Liver (tissue), 3 donors: ENCODE data around the gene TRIM14.

Experiments used
- GABPA ChIP-seq, 2 donors: IDR thresholded peaks in 1 of 2; conservative IDR thresholded peaks in 1 of 2; 2 replicates each; pipeline ENCODE4 v1.6.1; 2016; ENCODE audit warnings: antibody characterized with exemption in 2 of 2, mild to moderate bottlenecking in 1 of 2, moderate library complexity in 1 of 2
- JUND ChIP-seq, 2 donors: IDR thresholded peaks; 2 replicates each; pipeline ENCODE4 v1.6.1; 2016; ENCODE audit warnings: antibody characterized with exemption in 2 of 2
- RAD21 ChIP-seq, 2 donors: IDR thresholded peaks; 2 replicates each; pipeline ENCODE4 v1.6.1; 2016; ENCODE audit warnings: antibody characterized with exemption in 2 of 2, mild to moderate bottlenecking in 2 of 2
- SP1 ChIP-seq: IDR thresholded peaks from 2 replicates; pipeline ENCODE4 v1.6.1; 2018; ENCODE audit warnings: antibody characterized with exemption, mild to moderate bottlenecking
- YY1 ChIP-seq: IDR thresholded peaks from 2 replicates; pipeline ENCODE4 v1.6.1; 2016; ENCODE audit warnings: antibody characterized with exemption, mild to moderate bottlenecking
- TF ChIP-seq, protein P1 (sequence below): IDR thresholded peaks from 2 replicates; pipeline ENCODE4 v1.6.1; 2016; ENCODE audit warnings: antibody characterized with exemption
- TF ChIP-seq, protein P2 (sequence below): IDR thresholded peaks from 2 replicates; pipeline ENCODE4 v1.6.1; 2016; ENCODE audit warnings: antibody characterized with exemption
- TF ChIP-seq, protein P3 (sequence below): fragments of 150-350 bp; IDR thresholded peaks from 2 replicates; pipeline ENCODE4 v1.5.1; 2017; ENCODE audit warnings: improper control_type of control experiment, low read depth, low read length; ENCODE audit not compliant: missing input control
- TF ChIP-seq, protein P4 (sequence below): IDR thresholded peaks from 2 replicates; pipeline ENCODE4 v1.6.1; 2016; ENCODE audit warnings: antibody characterized with exemption, mild to moderate bottlenecking
- TF ChIP-seq, protein P5 (sequence below): IDR thresholded peaks from 2 replicates; pipeline ENCODE4 v1.6.1; 2016; ENCODE audit warnings: antibody characterized with exemption
- donor health status: healthy.
- donor health status: healthy.

DNA sequence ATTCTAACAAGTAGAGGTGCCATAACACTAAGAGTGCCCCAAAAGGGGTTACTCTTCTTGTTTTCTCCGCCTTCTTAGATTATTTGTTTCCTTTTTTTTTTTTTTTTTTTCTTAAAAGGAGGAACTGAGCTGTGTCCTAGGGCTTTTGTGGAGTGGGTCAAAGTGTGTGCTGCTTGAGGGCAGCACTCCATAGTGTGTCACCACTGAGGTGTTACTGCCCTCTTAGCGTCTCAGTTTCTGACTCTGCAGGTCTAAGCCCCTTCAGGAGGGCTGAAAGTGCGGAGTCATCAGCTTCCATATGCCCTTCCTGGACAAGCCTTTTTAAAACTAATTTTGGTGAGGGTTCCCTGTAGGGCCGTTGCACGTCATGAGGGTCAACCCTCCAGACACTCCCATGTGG lies 75.1 kb downstream of the TRIM14 start:
- TF ChIP-seq JUND (IDR thresholded peaks at IDR 0.05) (no peak), YY1 (no peak), RAD21 (IDR thresholded peaks at IDR 0.05) (no peak), GABPA (IDR thresholded peaks at IDR 0.05 in 1 of 2, conservative IDR thresholded peaks at IDR 0.05 in 1 of 2) (no peak), SP1 (no peak)
- TF ChIP-seq, protein P1, sequence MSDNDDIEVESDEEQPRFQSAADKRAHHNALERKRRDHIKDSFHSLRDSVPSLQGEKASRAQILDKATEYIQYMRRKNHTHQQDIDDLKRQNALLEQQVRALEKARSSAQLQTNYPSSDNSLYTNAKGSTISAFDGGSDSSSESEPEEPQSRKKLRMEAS, result no peak
- TF ChIP-seq, protein P2, sequence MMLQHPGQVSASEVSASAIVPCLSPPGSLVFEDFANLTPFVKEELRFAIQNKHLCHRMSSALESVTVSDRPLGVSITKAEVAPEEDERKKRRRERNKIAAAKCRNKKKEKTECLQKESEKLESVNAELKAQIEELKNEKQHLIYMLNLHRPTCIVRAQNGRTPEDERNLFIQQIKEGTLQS, result no peak
- TF ChIP-seq, protein P3, sequence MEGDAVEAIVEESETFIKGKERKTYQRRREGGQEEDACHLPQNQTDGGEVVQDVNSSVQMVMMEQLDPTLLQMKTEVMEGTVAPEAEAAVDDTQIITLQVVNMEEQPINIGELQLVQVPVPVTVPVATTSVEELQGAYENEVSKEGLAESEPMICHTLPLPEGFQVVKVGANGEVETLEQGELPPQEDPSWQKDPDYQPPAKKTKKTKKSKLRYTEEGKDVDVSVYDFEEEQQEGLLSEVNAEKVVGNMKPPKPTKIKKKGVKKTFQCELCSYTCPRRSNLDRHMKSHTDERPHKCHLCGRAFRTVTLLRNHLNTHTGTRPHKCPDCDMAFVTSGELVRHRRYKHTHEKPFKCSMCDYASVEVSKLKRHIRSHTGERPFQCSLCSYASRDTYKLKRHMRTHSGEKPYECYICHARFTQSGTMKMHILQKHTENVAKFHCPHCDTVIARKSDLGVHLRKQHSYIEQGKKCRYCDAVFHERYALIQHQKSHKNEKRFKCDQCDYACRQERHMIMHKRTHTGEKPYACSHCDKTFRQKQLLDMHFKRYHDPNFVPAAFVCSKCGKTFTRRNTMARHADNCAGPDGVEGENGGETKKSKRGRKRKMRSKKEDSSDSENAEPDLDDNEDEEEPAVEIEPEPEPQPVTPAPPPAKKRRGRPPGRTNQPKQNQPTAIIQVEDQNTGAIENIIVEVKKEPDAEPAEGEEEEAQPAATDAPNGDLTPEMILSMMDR, result no peak
- TF ChIP-seq, protein P4, sequence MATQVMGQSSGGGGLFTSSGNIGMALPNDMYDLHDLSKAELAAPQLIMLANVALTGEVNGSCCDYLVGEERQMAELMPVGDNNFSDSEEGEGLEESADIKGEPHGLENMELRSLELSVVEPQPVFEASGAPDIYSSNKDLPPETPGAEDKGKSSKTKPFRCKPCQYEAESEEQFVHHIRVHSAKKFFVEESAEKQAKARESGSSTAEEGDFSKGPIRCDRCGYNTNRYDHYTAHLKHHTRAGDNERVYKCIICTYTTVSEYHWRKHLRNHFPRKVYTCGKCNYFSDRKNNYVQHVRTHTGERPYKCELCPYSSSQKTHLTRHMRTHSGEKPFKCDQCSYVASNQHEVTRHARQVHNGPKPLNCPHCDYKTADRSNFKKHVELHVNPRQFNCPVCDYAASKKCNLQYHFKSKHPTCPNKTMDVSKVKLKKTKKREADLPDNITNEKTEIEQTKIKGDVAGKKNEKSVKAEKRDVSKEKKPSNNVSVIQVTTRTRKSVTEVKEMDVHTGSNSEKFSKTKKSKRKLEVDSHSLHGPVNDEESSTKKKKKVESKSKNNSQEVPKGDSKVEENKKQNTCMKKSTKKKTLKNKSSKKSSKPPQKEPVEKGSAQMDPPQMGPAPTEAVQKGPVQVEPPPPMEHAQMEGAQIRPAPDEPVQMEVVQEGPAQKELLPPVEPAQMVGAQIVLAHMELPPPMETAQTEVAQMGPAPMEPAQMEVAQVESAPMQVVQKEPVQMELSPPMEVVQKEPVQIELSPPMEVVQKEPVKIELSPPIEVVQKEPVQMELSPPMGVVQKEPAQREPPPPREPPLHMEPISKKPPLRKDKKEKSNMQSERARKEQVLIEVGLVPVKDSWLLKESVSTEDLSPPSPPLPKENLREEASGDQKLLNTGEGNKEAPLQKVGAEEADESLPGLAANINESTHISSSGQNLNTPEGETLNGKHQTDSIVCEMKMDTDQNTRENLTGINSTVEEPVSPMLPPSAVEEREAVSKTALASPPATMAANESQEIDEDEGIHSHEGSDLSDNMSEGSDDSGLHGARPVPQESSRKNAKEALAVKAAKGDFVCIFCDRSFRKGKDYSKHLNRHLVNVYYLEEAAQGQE, result no peak
- TF ChIP-seq, protein P5, sequence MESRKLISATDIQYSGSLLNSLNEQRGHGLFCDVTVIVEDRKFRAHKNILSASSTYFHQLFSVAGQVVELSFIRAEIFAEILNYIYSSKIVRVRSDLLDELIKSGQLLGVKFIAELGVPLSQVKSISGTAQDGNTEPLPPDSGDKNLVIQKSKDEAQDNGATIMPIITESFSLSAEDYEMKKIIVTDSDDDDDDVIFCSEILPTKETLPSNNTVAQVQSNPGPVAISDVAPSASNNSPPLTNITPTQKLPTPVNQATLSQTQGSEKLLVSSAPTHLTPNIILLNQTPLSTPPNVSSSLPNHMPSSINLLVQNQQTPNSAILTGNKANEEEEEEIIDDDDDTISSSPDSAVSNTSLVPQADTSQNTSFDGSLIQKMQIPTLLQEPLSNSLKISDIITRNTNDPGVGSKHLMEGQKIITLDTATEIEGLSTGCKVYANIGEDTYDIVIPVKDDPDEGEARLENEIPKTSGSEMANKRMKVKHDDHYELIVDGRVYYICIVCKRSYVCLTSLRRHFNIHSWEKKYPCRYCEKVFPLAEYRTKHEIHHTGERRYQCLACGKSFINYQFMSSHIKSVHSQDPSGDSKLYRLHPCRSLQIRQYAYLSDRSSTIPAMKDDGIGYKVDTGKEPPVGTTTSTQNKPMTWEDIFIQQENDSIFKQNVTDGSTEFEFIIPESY, result no peak
